OCI-LY3 (cell line): Measurements from ENCODE around the gene THEM4.

Experiments used
- EZH2phosphoT487 ChIP-seq: fragments of 200-600 bp; shearing (Covaris generic); IDR thresholded peaks from 2 replicates; pipeline ENCODE4 v1.6.1; 2018; ENCODE audit warnings: antibody characterized with exemption, mixed run types, low read depth
- TF ChIP-seq, protein P1 (sequence below): fragments of 200-600, 300-600 bp; sonication (generic); IDR thresholded peaks from 2 replicates; pipeline ENCODE4 v1.5.1; 2014; ENCODE audit warnings: antibody characterized with exemption, low read length, low read depth

DNA sequence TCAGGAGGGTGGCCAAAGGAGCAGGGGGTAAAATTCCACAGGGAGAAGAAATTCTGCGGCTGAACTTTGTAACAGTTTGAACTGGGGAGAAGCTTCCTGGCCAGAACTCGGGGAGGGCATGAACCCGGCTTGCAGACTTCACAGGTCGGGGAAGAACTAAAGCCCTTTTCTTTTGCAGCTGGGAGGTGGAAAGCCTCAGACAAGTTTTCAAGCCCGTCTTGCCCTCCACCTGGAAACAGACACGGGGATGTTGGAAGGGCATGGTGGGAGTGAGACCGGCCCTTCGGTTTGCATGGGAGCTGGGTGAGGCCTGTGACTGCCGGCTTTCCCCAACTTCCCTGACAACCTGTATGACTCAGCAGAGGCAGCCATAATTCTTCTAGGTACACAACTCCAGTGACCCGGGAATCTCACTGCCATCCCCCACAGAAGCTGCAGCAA, 11.3 kb downstream of the THEM4 start:
- TF ChIP-seq, protein P1, sequence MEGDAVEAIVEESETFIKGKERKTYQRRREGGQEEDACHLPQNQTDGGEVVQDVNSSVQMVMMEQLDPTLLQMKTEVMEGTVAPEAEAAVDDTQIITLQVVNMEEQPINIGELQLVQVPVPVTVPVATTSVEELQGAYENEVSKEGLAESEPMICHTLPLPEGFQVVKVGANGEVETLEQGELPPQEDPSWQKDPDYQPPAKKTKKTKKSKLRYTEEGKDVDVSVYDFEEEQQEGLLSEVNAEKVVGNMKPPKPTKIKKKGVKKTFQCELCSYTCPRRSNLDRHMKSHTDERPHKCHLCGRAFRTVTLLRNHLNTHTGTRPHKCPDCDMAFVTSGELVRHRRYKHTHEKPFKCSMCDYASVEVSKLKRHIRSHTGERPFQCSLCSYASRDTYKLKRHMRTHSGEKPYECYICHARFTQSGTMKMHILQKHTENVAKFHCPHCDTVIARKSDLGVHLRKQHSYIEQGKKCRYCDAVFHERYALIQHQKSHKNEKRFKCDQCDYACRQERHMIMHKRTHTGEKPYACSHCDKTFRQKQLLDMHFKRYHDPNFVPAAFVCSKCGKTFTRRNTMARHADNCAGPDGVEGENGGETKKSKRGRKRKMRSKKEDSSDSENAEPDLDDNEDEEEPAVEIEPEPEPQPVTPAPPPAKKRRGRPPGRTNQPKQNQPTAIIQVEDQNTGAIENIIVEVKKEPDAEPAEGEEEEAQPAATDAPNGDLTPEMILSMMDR = no peak
- TF ChIP-seq EZH2phosphoT487 = no peak
